Activated CD4-positive, alpha-beta memory T cell treated with anti-CD3 and anti-CD28 coated beads, Interleukin-2, amount 10 ng/mL, durations not matched to agents 7 days and 5 days (primary cell): ENCODE results near the gene HLA-DRA. TPM values are rescaled to one million over a fixed set of nuclear protein-coding genes. Genes with fewer than 3 reads are reported as not detected.
"Not testable (repeated sequence)": the region's sequence is repeated elsewhere in the genome, so short reads cannot be mapped to it uniquely, and the experiment has no call there.

Source experiments
- CTCF ChIA-PET: fragments of 350-600 bp; sonication (Branson Sonifier 250); formaldehyde crosslinking; loops from one replicate; lab custom pipeline; 2021; ENCODE audit warnings: antibody characterized with exemption, inconsistent platforms; lab: Charles Lee
- POLR2A ChIA-PET: fragments of 350-600 bp; sonication (Branson Sonifier 250); formaldehyde crosslinking; loops from one replicate; lab custom pipeline; 2021; ENCODE audit warnings: antibody characterized with exemption; lab: Charles Lee
- DNase-seq: peaks from one replicate; pipeline ENCODE4 v3.0.0-alpha.2; 2020
- H3K27ac Mint-ChIP-seq: one replicate; pipeline ENCODE4 v1.8.0; 2021; ENCODE audit warnings: mild to moderate bottlenecking, mixed read lengths
- H3K27me3 Mint-ChIP-seq: one replicate; pipeline ENCODE4 v1.8.0; 2021; ENCODE audit warnings: mixed read lengths
- H3K36me3 Mint-ChIP-seq: one replicate; pipeline ENCODE4 v1.8.0; 2021; ENCODE audit warnings: low read depth, mixed read lengths
- H3K4me1 Mint-ChIP-seq: one replicate; pipeline ENCODE4 v1.8.0; 2021; ENCODE audit warnings: mixed read lengths
- H3K4me3 Mint-ChIP-seq: one replicate; pipeline ENCODE4 v1.8.0; 2021; ENCODE audit warnings: mild to moderate bottlenecking, mixed read lengths
- H3K9me3 Mint-ChIP-seq: one replicate; pipeline ENCODE4 v1.8.0; 2021; ENCODE audit warnings: mixed read lengths
- total RNA-seq, 2 experiments: library from RNA; stranded (reverse); gene quantifications; one replicate each; pipeline ENCODE4 v1.2.3, GENCODE V29; 2021

The HLA-DRA gene
- total RNA-seq, 2 experiments from 2014 or later = 203 to 204 TPM

DNA sequence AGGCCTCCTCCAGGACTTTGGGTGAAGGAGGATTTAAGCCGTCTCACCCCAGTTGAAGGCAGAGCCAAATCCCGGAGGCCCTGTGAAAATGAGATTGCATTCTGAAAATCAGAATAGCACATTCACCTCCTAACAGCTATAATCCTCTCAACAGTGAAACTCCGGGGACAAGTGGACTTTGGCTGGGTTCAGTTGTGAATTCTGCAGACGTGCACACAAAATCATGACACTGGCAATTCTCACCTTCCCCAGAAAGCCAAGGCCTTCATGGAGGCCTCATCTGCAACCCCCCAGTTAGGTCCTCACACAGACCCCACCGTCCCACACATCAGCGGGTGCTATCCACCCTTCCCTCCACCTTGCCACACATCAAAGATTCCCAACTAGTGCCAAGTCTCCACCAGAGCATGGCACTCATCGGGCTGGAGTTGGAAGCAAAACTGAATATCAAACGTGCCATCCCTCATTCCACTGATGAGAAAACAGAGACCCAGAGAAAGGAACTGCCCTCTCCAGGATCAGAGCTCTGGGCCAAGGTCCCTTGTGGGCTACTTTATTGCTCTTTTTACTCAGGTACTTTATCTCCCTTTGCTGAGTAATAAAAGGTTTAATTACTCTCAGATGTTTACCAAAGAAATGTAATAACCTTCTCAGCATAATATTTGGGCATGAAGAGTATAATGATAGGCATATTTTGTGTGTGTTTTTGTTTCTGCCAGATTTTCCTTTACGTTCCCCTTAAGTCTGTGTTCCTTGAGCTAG lies 27.9 kb upstream of the HLA-DRA start:
- peaks cover 66% of the 10 kb centered on the region for H3K27me3 Mint-ChIP-seq

DNA sequence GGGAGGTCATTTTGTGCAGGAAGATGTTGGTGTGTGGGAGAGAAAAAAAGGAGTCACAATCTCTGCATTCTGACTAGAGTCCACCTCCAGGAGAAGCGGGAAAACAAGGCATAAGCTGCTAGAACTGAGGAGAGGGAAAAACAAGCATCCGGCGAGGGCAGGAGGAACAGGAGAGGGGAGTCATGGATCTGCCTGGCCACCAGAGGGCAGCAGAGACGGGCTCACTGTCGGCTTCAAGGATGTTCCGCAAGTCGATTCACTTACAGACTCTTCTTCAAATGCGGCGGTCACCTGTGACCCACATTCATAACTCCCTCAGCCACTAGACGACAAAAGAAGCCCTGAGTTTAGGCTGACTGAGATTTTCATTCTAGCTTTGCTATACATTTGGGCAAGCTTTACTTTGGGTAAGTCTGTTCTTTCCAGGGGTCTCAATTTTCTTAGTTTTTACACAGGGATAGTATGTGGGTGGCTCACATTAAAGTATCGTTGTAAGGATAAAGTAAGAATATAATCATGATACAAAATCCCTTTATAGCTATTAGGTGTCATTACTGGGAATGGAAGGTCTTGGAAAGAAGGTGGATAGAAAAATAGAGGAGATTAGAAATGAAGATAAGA lies 26.1 kb upstream of the HLA-DRA start:
- H3K36me3 Mint-ChIP-seq = no peaks in the 10 kb centered on the region
- CTCF ChIA-PET = interaction anchor here (0.8 to 12.3 kb wide), 28 partner anchors 9 to 454 kb away, joined by 3 to 113 read pairs (median 5); no protein-coding TSS in a partner anchor
- peaks cover 10% of the 10 kb centered on the region for H3K4me1 Mint-ChIP-seq
- H3K4me3 Mint-ChIP-seq = no peak overlapping the region
- DNase-seq = peak; percentile 87
- no peak overlapping the region for H3K27ac Mint-ChIP-seq
- H3K9me3 Mint-ChIP-seq = no peaks in the 10 kb centered on the region
- H3K27me3 Mint-ChIP-seq = peaks cover 59% of the 10 kb centered on the region
- POLR2A ChIA-PET = interaction anchor here (1.9 kb wide), 1 partner anchor 455 kb away, joined by 4 read pairs; no protein-coding TSS in a partner anchor

More for the DNA sequence above, 27.9 kb upstream of the HLA-DRA start:
- no peaks in the 10 kb centered on the region for H3K9me3 Mint-ChIP-seq
- CTCF ChIA-PET = interaction anchor here (1.8 to 12.3 kb wide), 2 partner anchors 291 to 375 kb away, joined by 4 to 113 read pairs; no protein-coding TSS in a partner anchor
- H3K36me3 Mint-ChIP-seq = no peaks in the 10 kb centered on the region
- H3K4me1 Mint-ChIP-seq = peaks cover 10% of the 10 kb centered on the region
- H3K4me3 Mint-ChIP-seq = no peak overlapping the region
- POLR2A ChIA-PET = no interaction called here
- no peak for DNase-seq
- H3K27ac Mint-ChIP-seq = no peak overlapping the region

DNA sequence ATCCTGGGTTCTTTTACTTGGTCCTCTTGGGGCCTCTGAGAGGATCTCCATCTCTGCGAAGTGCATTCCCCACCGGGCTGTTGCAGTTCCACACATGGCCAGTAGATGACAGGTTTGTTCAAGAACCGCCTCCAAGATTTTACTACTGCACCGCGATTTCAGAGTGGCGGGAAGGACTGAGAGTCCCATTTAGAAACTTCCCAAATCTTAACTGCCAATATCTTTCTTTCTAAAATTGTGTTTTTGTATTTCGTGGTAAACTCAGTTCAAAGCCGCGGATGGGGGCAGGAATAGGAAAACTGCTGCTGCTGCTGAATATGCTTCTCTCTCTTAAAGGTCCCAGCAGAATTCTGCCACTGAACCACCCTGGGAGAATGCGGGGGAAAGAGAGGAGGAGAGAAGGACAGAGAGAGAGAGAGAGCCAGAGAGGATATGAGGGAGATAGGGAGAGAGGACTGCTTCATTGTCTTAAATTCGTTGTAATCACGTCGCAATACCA lies 24.1 kb upstream of the HLA-DRA start:
- H3K4me3 Mint-ChIP-seq = no peak overlapping the region
- H3K27me3 Mint-ChIP-seq = peaks cover 68% of the 10 kb centered on the region
- DNase-seq = peak; percentile 79
- CTCF ChIA-PET = interaction anchor here (0.6 to 12.3 kb wide), 9 partner anchors 9 to 612 kb away, joined by 3 to 113 read pairs (median 7); no protein-coding TSS in a partner anchor
- POLR2A ChIA-PET = no interaction called here
- H3K4me1 Mint-ChIP-seq = peaks cover 11% of the 10 kb centered on the region
- H3K9me3 Mint-ChIP-seq = no peaks in the 10 kb centered on the region
- H3K27ac Mint-ChIP-seq = no peak overlapping the region
- H3K36me3 Mint-ChIP-seq = no peaks in the 10 kb centered on the region

DNA sequence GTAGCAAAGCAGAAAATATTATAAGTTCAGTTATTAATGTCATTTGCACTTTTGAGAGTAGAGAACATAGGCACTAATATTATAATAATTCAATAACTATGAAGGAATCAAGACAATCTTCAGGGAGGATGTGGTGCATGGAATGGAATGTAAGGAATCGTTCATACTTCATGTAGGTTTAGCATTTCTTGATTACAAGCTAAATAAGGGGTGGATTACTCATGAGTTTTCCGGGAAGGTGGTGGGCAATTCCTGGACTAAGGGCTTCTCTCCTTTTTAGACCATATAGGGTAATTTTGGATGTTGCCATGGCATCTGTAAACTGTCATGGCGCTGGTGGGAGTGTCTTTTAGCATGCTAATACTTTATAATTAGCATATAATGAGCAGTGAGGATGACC lies 23.7 kb upstream of the HLA-DRA start:
- Mint-ChIP-seq H3K36me3 (no peaks in the 10 kb centered on the region), H3K4me3 (no peak overlapping the region), H3K9me3 (no peaks in the 10 kb centered on the region), H3K27me3 (peaks cover 70% of the 10 kb centered on the region), H3K27ac (no peak overlapping the region), H3K4me1 (peaks cover 11% of the 10 kb centered on the region)
- ChIA-PET POLR2A (no interaction called here), CTCF (interaction anchor here (1.4 to 12.3 kb wide), 2 partner anchors 367 to 371 kb away, joined by 4 to 113 read pairs; no protein-coding TSS in a partner anchor)
- no peak for DNase-seq

DNA sequence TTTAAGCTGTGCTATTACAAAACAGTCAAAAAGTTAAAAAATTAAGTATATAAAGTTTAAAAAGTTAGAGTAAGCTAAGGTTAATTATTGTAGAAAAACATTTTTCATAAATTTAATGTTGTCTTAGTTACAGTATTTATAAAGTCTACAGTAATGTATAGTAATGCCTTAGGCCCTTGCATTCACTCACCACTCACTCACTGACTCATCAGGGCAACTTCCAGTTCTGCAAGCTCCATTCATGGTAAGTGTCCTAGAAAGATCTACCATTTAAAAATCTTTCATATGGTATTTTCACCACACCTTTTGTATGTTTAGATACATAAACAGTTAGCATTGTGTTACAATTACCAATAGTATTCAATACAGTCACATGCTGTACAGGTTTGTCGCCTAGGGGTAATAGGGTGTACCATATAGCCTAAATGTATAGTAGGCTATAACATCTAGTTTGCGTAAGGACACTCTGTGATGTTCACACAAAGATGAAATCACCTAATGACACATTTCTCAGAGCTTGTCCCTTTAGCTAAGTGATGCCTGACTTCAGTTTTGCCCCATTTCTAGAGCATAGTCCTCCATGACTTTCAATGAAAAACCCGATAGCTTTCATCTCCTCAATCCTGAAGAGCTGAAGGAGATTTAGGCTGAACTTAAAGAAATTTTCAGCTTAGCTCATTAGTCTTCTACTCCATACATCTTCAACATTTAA lies 14.9 kb upstream of the HLA-DRA start:
- Mint-ChIP-seq H3K27ac (no peak overlapping the region), H3K36me3 (no peaks in the 10 kb centered on the region), H3K4me3 (no peak overlapping the region), H3K9me3 (no peaks in the 10 kb centered on the region), H3K27me3 (peaks cover 43% of the 10 kb centered on the region), H3K4me1 (peaks cover under 1% of the 10 kb centered on the region)
- no peak for DNase-seq
- ChIA-PET POLR2A (no interaction called here), CTCF (interaction anchor here (0.6 to 3.3 kb wide), 7 partner anchors 10 to 414 kb away, joined by 3 to 12 read pairs (median 4); partner anchors contain the start of gene TAP2)

DNA sequence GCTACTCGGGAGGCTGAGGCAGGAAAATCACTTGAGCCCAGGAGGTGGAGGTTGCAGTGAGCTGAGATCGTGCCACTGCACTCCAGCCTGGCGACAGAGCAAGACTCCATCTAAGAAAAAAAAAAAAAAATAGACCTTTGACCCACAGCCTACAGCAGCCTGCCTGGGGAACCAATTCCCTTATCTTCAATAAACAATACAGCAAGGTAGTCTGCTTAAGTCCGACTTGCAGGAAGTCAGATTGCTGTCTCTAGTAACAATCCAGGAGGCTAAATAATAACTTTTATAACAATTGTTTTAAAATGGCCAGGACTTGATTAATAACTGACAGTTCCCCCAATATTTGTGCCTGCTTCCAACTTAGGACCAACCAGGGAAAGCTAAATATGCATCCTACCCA lies 13.3 kb upstream of the HLA-DRA start:
- POLR2A ChIA-PET = no interaction called here
- Mint-ChIP-seq H3K4me1 (no peaks in the 10 kb centered on the region), H3K9me3 (no peaks in the 10 kb centered on the region), H3K36me3 (no peaks in the 10 kb centered on the region), H3K27me3 (peaks cover 33% of the 10 kb centered on the region), H3K27ac (no peak overlapping the region), H3K4me3 (no peak overlapping the region)
- CTCF ChIA-PET = interaction anchor here (2.7 to 3.3 kb wide), 2 partner anchors 12 to 274 kb away, joined by 11 to 12 read pairs; no protein-coding TSS in a partner anchor
- DNase-seq = no peak

DNA sequence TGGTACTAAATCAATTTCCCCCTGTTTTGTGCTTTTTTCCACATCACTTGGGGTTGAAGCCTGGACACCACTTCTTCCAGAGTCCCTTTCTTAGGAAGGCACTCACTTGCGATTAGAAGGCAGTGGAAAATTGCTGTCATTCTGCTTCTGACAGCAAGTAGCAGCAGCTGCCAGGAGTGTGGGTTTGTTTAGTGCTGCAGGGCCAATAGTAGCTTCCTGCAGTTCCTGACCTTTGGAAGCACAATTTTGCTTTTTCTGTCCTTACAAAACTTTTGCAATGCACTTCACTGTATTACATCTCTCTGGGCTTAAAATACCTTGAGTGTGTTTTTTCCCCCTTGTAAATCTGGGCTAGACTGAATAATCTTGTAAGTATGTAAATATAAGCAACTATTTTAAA lies 12.5 kb upstream of the HLA-DRA start:
- POLR2A ChIA-PET = no interaction called here
- peaks cover 26% of the 10 kb centered on the region for H3K27me3 Mint-ChIP-seq
- H3K27ac Mint-ChIP-seq = no peak overlapping the region
- H3K4me3 Mint-ChIP-seq = no peak overlapping the region
- CTCF ChIA-PET = no interaction called here
- H3K9me3 Mint-ChIP-seq = no peaks in the 10 kb centered on the region
- no peak for DNase-seq
- H3K4me1 Mint-ChIP-seq = no peaks in the 10 kb centered on the region
- H3K36me3 Mint-ChIP-seq = no peaks in the 10 kb centered on the region

DNA sequence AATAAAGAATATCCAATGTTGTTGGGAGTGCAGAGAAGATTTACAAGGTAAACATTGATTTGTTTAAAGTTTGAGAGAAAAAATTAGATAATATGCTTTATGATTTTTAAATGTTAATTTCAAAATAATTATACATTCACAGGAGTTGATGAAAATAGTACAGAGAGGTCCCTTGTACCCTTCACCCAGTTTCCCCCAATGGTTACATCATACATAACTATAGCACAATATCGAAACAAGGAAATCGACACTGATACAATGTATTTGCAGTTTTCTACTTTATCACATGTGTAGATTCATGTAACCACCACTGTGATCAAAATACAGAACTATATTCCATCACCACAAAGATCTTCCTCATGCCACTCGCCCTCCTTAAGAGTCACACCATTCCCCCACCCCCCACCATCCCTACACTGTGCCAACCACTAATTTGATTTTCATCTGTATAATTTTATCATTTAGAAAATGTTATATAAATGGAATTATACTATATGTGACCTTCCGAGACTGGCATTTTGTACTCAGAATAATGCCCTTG lies 11.7 kb upstream of the HLA-DRA start:
- Mint-ChIP-seq H3K36me3 (no peaks in the 10 kb centered on the region), H3K4me3 (no peak overlapping the region), H3K9me3 (no peaks in the 10 kb centered on the region), H3K27me3 (peaks cover 25% of the 10 kb centered on the region), H3K4me1 (no peaks in the 10 kb centered on the region), H3K27ac (no peak overlapping the region)
- ChIA-PET CTCF (no interaction called here), POLR2A (no interaction called here)
- DNase-seq = no peak

DNA sequence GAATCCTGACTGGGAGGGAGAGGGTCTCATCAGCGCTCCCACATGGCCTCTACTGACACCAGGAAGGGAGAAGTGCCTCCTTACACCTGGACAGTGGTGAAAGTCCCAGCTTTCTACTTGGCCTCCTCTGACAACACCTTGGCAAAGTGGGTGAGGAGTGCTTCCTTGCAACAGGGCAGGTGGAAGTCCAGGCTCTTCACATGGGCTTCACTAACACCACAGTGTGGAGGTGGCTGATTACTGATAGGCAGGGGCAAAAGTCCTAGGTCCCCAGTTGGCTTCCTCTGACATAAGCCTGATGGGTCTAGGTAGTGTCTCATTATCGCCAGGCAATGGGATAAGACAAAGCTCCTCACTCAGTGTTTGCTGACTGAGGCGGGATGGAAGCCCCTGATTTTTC lies 9.5 kb upstream of the HLA-DRA start:
- ChIA-PET POLR2A (interaction anchor here (1.5 kb wide), 1 partner anchor 158 kb away, joined by 3 read pairs; no protein-coding TSS in a partner anchor), CTCF (interaction anchor here (1.6 kb wide), 1 partner anchor 262 kb away, joined by 5 read pairs; no protein-coding TSS in a partner anchor)
- Mint-ChIP-seq H3K4me3 (no peak overlapping the region), H3K4me1 (no peaks in the 10 kb centered on the region), H3K27ac (no peak overlapping the region), H3K36me3 (no peaks in the 10 kb centered on the region), H3K9me3 (no peaks in the 10 kb centered on the region), H3K27me3 (peaks cover 23% of the 10 kb centered on the region)
- no peak for DNase-seq

DNA sequence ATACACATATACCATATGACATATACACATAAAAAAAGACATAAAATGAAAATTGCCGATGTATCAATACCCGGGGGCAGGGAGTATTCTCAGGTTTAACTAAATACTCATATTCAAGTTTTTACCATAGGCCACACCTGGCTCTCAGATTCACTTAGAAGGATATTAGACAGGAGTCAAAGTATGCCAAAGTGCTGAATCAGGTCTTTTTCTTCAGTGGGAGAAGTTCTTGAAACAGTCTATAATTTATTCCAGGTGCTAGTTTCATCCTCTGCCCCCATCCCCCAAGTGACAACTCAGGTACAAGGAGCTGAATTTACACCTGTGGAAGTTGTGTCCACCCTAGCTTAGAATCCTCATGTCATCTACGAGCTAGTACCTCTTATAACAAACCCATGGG lies 8.5 kb upstream of the HLA-DRA start:
- Mint-ChIP-seq H3K36me3 (no peaks in the 10 kb centered on the region), H3K9me3 (no peaks in the 10 kb centered on the region), H3K4me3 (no peak overlapping the region), H3K4me1 (no peaks in the 10 kb centered on the region), H3K27me3 (peaks cover 28% of the 10 kb centered on the region), H3K27ac (no peak overlapping the region)
- no peak for DNase-seq
- ChIA-PET POLR2A (interaction anchor here (1.5 kb wide), 1 partner anchor 157 kb away, joined by 3 read pairs; no protein-coding TSS in a partner anchor), CTCF (interaction anchor here (0.7 to 1.6 kb wide), 3 partner anchors 261 to 437 kb away, joined by 3 to 13 read pairs (median 5); no protein-coding TSS in a partner anchor)

DNA sequence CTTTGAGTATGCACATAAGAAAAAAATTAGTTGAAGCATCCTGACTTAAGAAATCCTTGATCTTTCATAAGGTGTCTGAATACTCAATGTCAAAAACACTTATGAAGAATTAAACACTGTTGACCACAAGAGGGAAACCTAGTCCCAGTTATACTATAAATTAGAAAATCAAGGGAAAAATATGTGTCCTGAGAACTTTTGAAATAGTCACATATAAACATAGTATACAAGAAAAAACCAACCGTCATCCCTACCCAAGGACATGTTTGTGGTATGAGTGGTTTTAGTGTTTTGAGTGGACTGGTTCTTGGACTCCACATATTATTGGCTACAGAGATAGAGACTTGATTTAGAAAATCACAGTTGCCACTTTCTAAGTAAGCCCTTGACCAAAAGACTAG lies 7.6 kb upstream of the HLA-DRA start:
- POLR2A ChIA-PET = no interaction called here
- CTCF ChIA-PET = interaction anchor here (0.6 to 1.6 kb wide), 7 partner anchors 18 to 423 kb away, joined by 3 to 13 read pairs (median 3); no protein-coding TSS in a partner anchor
- Mint-ChIP-seq H3K9me3 (no peaks in the 10 kb centered on the region), H3K4me1 (peaks cover 4% of the 10 kb centered on the region), H3K27ac (no peak overlapping the region), H3K4me3 (no peak overlapping the region), H3K36me3 (no peaks in the 10 kb centered on the region), H3K27me3 (peaks cover 28% of the 10 kb centered on the region)
- no peak for DNase-seq

DNA sequence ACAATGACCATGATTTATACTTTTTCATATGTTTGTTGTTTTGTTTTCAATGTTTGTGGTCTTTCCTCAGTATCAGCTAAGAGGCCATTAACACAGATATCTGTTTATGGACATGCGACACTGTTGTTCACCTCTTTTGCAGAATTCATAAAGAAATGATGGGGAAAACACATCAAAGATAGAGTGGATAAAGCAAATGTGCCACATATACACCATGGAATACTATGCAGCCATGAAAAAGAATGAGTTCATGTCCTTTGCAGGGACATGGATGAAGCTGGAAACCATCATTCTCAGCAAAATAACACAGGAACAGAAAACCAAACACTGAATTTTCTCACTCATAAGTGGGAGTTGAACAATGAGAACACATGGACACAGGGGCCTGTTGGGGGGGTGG lies 5.7 kb upstream of the HLA-DRA start:
- POLR2A ChIA-PET = not testable (repeated sequence)

More for the DNA sequence above, 5.7 kb upstream of the HLA-DRA start:
- CTCF ChIA-PET, H3K27ac Mint-ChIP-seq, DNase-seq, H3K9me3 Mint-ChIP-seq, H3K36me3 Mint-ChIP-seq, H3K4me3 Mint-ChIP-seq: not testable (repeated sequence)
- Mint-ChIP-seq H3K27me3 (peaks cover 20% of the 10 kb centered on the region), H3K4me1 (peaks cover 16% of the 10 kb centered on the region)
